ENCODE measurements around the gene CAV1. TPM values are rescaled to one million over a fixed set of nuclear protein-coding genes. Genes with fewer than 3 reads are reported as not detected.

CAV1 gene
- total and polyA plus RNA-seq, 7 donors: 57.6 to 120 (median 68.1) TPM

GRCh38 chr7:116553168-116553964 is 28.5 kb downstream of the CAV1 start:
- no peaks in the 10 kb centered on the region for H3K9me3 ChIP-seq
- peaks cover 3 to 6% of the 10 kb centered on the region in 2 donors for H3K36me3 ChIP-seq (ENCODE audit: insufficient read depth in 1 of 2, low read depth in 1 of 2)
- H3K27ac ChIP-seq: no peak overlapping the region
- peaks cover 0 to 4% (median 0%) of the 10 kb centered on the region in 3 donors for H3K27me3 ChIP-seq (ENCODE audit: insufficient read depth in 3 of 3, low read length in 2 of 3)
- no peak overlapping the region for H3K4me3 ChIP-seq
- DNase-seq (no peak), ATAC-seq (no peak)
- H3K4me1 ChIP-seq: no peaks in the 10 kb centered on the region
- no peak for TF ChIP-seq CTCF (IDR thresholded peaks at IDR 0.05)
- intact Hi-C loops (cut with DNase I): no loop called here
- 54 to 58% (median 54%) methylated on average over 3 of the region's 3 CpGs for WGBS, 3 donors

GRCh38 chr7:116554436-116554835 is 29.6 kb downstream of the CAV1 start:
- Histone ChIP-seq H3K36me3 (ENCODE audit: insufficient read depth in 1 of 2, low read depth in 1 of 2) (peaks cover 3 to 9% of the 10 kb centered on the region in 2 donors), H3K27me3 (ENCODE audit: insufficient read depth in 3 of 3, low read length in 2 of 3) (peaks cover 0 to 4% (median 0%) of the 10 kb centered on the region in 3 donors), H3K27ac (no peak overlapping the region), H3K9me3 (no peaks in the 10 kb centered on the region), H3K4me3 (no peak overlapping the region), H3K4me1 (no peaks in the 10 kb centered on the region)
- ATAC-seq (no peak), DNase-seq (no peak)
- TF ChIP-seq CTCF (IDR thresholded peaks at IDR 0.05): no peak
- intact Hi-C loops (cut with DNase I): loop anchor here in 1 of 2 donors (2.0 kb wide), 1 partner anchor 64 kb away; no protein-coding TSS in a partner anchor

GRCh38 chr7:116554911-116555310 is 30.1 kb downstream of the CAV1 start:
- TF ChIP-seq CTCF (IDR thresholded peaks at IDR 0.05): no peak
- 24 to 31% (median 25%) methylated on average over 4 of the region's 4 CpGs for WGBS, 3 donors
- Histone ChIP-seq H3K27me3 (ENCODE audit: insufficient read depth in 3 of 3, low read length in 2 of 3) (peaks cover 0 to 4% (median 0%) of the 10 kb centered on the region in 3 donors), H3K4me1 (no peaks in the 10 kb centered on the region), H3K27ac (no peak overlapping the region), H3K9me3 (no peaks in the 10 kb centered on the region), H3K36me3 (ENCODE audit: insufficient read depth in 1 of 2, low read depth in 1 of 2) (peaks cover 3 to 13% of the 10 kb centered on the region in 2 donors), H3K4me3 (no peak overlapping the region)
- no peak for ATAC-seq
- DNase-seq: no peak
- intact Hi-C loops (cut with DNase I): loop anchor here in 1 of 2 donors (2.0 kb wide), 1 partner anchor 64 kb away; no protein-coding TSS in a partner anchor

- Histone ChIP-seq H3K27ac (no peak overlapping the region), H3K36me3 (ENCODE audit: insufficient read depth in 1 of 2, low read depth in 1 of 2) (peaks cover 3 to 13% of the 10 kb centered on the region in 2 donors), H3K4me3 (no peak overlapping the region), H3K4me1 (no peaks in the 10 kb centered on the region), H3K9me3 (no peaks in the 10 kb centered on the region), H3K27me3 (ENCODE audit: insufficient read depth in 3 of 3, low read length in 2 of 3) (peaks cover 0 to 4% (median 0%) of the 10 kb centered on the region in 3 donors)
- no peak for TF ChIP-seq CTCF (IDR thresholded peaks at IDR 0.05)
- ATAC-seq (no peak), DNase-seq (no peak)
- intact Hi-C loops (cut with DNase I): no loop called here
- WGBS, 3 donors: 55 to 77% (median 59%) methylated on average over 3 of the region's 3 CpGs
These were observed 32.3 kb downstream of the CAV1 start for GRCh38 chr7:116557066-116557585.

All from psoas muscle (tissue), 8 donors.